GM12878 (cell line): ENCODE measurements around the gene KIRREL3. TPM values are rescaled to one million over a fixed set of nuclear protein-coding genes. Genes with fewer than 3 reads are reported as not detected.

Experiments used
- ATAC-seq: fragments of 200-7000 bp; cut with Tn5 transposase; 3 replicates; pipeline ENCODE4 v1.9.1; 2020; ENCODE audit warnings: mild to moderate bottlenecking, moderate library complexity
- BruUV-seq: library from RNA; stranded (reverse); fragments of 400-500 nt; replicated peaks from 2 replicates; lab custom pipeline; 2021; lab: Mats Ljungman, UMichigan
- CTCF ChIA-PET: fragments of 300-600 bp; sonication (Branson Sonifier 250); formaldehyde crosslinking; extraction: SDS; loops from one replicate; lab custom pipeline; 2021; ENCODE audit warnings: inconsistent platforms; lab: Yijun Ruan, JAX
- POLR2A ChIA-PET: fragments of 350-600 bp; formaldehyde crosslinking; extraction: SDS; loops from one replicate; lab custom pipeline; 2021; ENCODE audit warnings: inconsistent platforms; lab: Charles Lee
- RAD21 ChIA-PET: fragments of 300-600 bp; sonication (Branson Sonifier 250); formaldehyde crosslinking; loops from one replicate; lab custom pipeline; 2023; ENCODE audit warnings: antibody characterized with exemption; ENCODE audit not compliant: unreplicated experiment; lab: Charles Lee
- SMC1A ChIA-PET: fragments of 300-600 bp; sonication (Branson Sonifier 250); formaldehyde crosslinking; loops from one replicate; lab custom pipeline; 2023; ENCODE audit not compliant: unreplicated experiment, uncharacterized antibody; lab: Charles Lee
- DNase-seq: peaks from one replicate; pipeline ENCODE4 v3.0.0-alpha.2; 2011; ENCODE audit warnings: low read depth, low spot score
- FAIRE-seq: peaks from 3 replicates; lab custom pipeline; 2011; peaks lifted over from hg19 to GRCh38; lab: Jason Lieb, UNC
- H2AFZ ChIP-seq: 2 replicates; pipeline ENCODE4 v1.6.0; 2011; ENCODE audit warnings: low read depth, low read length, control low read depth; ENCODE audit not compliant: control insufficient read depth
- H3K27ac ChIP-seq: 2 replicates; pipeline ENCODE4 v1.5.1; 2011; ENCODE audit warnings: control low read depth; ENCODE audit not compliant: control insufficient read depth, insufficient read depth
- H3K27me3 ChIP-seq, 2 experiments: replicated peaks in 1 of 2; 2 replicates each; pipeline versions ENCODE4 v1.6.0 to v1.6.1; 2011; ENCODE audit warnings: low read length in 1 of 2; ENCODE audit not compliant: control insufficient read depth in 2 of 2, insufficient read depth in 2 of 2
- H3K36me3 ChIP-seq, 2 experiments: 2 replicates each; pipeline ENCODE4 v1.5.1; 2011; ENCODE audit warnings: low read length in 1 of 2; ENCODE audit not compliant: control insufficient read depth in 2 of 2, insufficient read depth in 2 of 2
- H3K4me1 ChIP-seq: 2 replicates; pipeline ENCODE4 v1.6.1; 2011; ENCODE audit warnings: mild to moderate bottlenecking, low read length, moderate library complexity, mixed read lengths; ENCODE audit not compliant: control insufficient read depth, insufficient read depth
- H3K4me2 ChIP-seq: 2 replicates; pipeline ENCODE4 v1.6.0; 2011; ENCODE audit warnings: control low read depth; ENCODE audit not compliant: control insufficient read depth, insufficient read depth
- H3K4me3 ChIP-seq: fragments of 200-600 bp; sonication (generic); 2 replicates; pipeline ENCODE4 v1.5.1; 2016
- H3K79me2 ChIP-seq: 2 replicates; pipeline ENCODE4 v1.6.0; 2011; ENCODE audit warnings: low read length; ENCODE audit not compliant: control insufficient read depth, insufficient read depth
- H3K9ac ChIP-seq: 2 replicates; pipeline ENCODE4 v1.8.0; 2011; ENCODE audit warnings: low read length, control low read depth, mixed read lengths; ENCODE audit not compliant: control insufficient read depth, insufficient read depth
- H3K9me3 ChIP-seq: replicated peaks from 3 replicates; pipeline ENCODE4 v1.5.1; 2011; ENCODE audit warnings: mild to moderate bottlenecking, low read length; ENCODE audit not compliant: control insufficient read depth, insufficient read depth
- H4K20me1 ChIP-seq: 2 replicates; pipeline ENCODE4 v1.6.0; 2011; ENCODE audit not compliant: control insufficient read depth, insufficient read depth
- ASH2L ChIP-seq: fragments of 300-600, 200-600 bp; sonication (generic); IDR thresholded peaks from 2 replicates; pipeline ENCODE4 v1.6.1; 2017; ENCODE audit warnings: low read depth, mild to moderate bottlenecking, borderline replicate concordance
- ATF2 ChIP-seq: IDR thresholded peaks from 2 replicates; pipeline ENCODE4 v1.6.1; 2012; ENCODE audit warnings: low read length, inconsistent platforms
- CHD1 ChIP-seq: IDR thresholded peaks from 2 replicates; pipeline ENCODE4 v1.6.1; 2012; ENCODE audit warnings: low read depth, low read length, improper control_type of control experiment
- EED ChIP-seq: sonication (generic); IDR thresholded peaks from 2 replicates; pipeline ENCODE4 v1.6.1; 2016; ENCODE audit warnings: antibody characterized with exemption, low read depth
- IKZF2 ChIP-seq, 2 experiments: fragments of 450-650 bp; IDR thresholded peaks; 2 replicates each; pipeline ENCODE4 v1.6.1; 2017; ENCODE audit warnings: mild to moderate bottlenecking in 2 of 2, moderate library complexity in 2 of 2
- KAT2A ChIP-seq: conservative IDR thresholded peaks from 2 replicates; pipeline ENCODE4 v1.6.1; 2011; ENCODE audit warnings: low read depth, low read length; ENCODE audit not compliant: control insufficient read depth
- MEF2A ChIP-seq: IDR thresholded peaks from 2 replicates; pipeline ENCODE4 v1.6.1; 2011; ENCODE audit warnings: low read depth, mild to moderate bottlenecking, low read length, moderate library complexity; ENCODE audit not compliant: insufficient read depth
- NFYB ChIP-seq: IDR thresholded peaks from 2 replicates; pipeline ENCODE4 v1.6.1; 2011; ENCODE audit warnings: low read depth, mild to moderate bottlenecking, low read length, improper control_type of control experiment, moderate library complexity; ENCODE audit not compliant: insufficient read depth
- RELA ChIP-seq: fragments of 450-650 bp; IDR thresholded peaks from 2 replicates; pipeline ENCODE4 v1.8.0; 2014; ENCODE audit warnings: borderline replicate concordance; ENCODE audit not compliant: partially characterized antibody
- SMAD1 ChIP-seq: fragments of 450-650 bp; IDR thresholded peaks from 2 replicates; pipeline ENCODE4 v1.6.1; 2018; ENCODE audit warnings: mild to moderate bottlenecking, low read depth; ENCODE audit not compliant: partially characterized antibody
- SRF ChIP-seq, 2 experiments: IDR thresholded peaks; 2 replicates each; pipeline ENCODE4 v1.6.1; 2011; ENCODE audit warnings: low read depth in 2 of 2, low read length in 2 of 2, mild to moderate bottlenecking in 1 of 2, moderate library complexity in 1 of 2
- TCF3 ChIP-seq: IDR thresholded peaks from 2 replicates; pipeline ENCODE4 v1.6.1; 2012; ENCODE audit warnings: low read depth, mild to moderate bottlenecking, low read length, borderline replicate concordance; ENCODE audit not compliant: insufficient read depth
- ZBTB33 ChIP-seq: fragments of 450-650 bp; IDR thresholded peaks from 2 replicates; pipeline ENCODE4 v1.6.1; 2017; ENCODE audit warnings: mild to moderate bottlenecking
- ZZZ3 ChIP-seq: IDR thresholded peaks from 2 replicates; pipeline ENCODE4 v1.6.1; 2011; ENCODE audit warnings: low read depth; ENCODE audit not compliant: control insufficient read depth, insufficient read length
- in situ Hi-C: fragments of 300-500 bp; cut with MboI; formaldehyde crosslinking; loops from 9 replicates; pipeline ENCODE4 v1.14.3; 2018; ENCODE audit warnings: mixed read lengths
- intact Hi-C: fragments of 100-400 bp; cut with micrococcal nuclease; formaldehyde crosslinking; loops from one replicate; pipeline ENCODE4 v1.14.2; 2022; ENCODE audit not compliant: unreplicated experiment
- polyA plus RNA-seq, 11 experiments: library from polyadenylated mRNA; depleted of rRNA in 4 of 11; unstranded in 6 of 11; stranded (reverse) in 5 of 11; fragments of >200 nt; fragmentation: Nextera tagmentation in 4 of 11; fragmentation: Illumina TruSeq in 1 of 11; extraction: Ambion mirVana in 4 of 11; extraction: Trizol in 1 of 11; gene quantifications; 1 replicate in 1 of 11; 2 replicates in 10 of 11; pipeline versions ENCODE4 v1.2.1 to v1.2.3, GENCODE V29; 2011 to 2016; ENCODE audit warnings: inconsistent platforms in 2 of 11, missing spikeins in 2 of 11, low read depth in 1 of 11
- total RNA-seq, 4 experiments: library from RNA; depleted of rRNA in 3 of 4; stranded (reverse); fragments of >200 nt in 3 of 4; fragmentation: Illumina TruSeq in 1 of 4; extraction: Trizol in 1 of 4; gene quantifications; 2 replicates each; pipeline versions ENCODE4 v1.2.1 to v1.2.3, GENCODE V29; 2013 to 2021

KIRREL3 gene
- total and polyA plus RNA-seq, 10 of the 15 experiments (the other 5 are each of a cell fraction or from before 2014, with no cell fraction given) = under 0.01 TPM; not detected in 9

- TF ChIP-seq ATF2 (no peak), NFYB (no peak), IKZF2 (IDR thresholded peaks at IDR 0.05) (no peak), SRF (IDR thresholded peaks at IDR 0.05; ENCODE audit: low read depth in 2 of 2, low read length in 2 of 2) (no peak)
- TF ChIP-seq, all 136 proteins: peak for 0
These were observed 35.3 kb upstream of the KIRREL3 start (continued) for GRCh38 chr11:127035824-127036223.

- ATAC-seq = no peak
- no peak overlapping the region for H3K4me2 ChIP-seq
- H3K4me3 ChIP-seq = no peak overlapping the region
- SMC1A ChIA-PET = no interaction called here
- intact Hi-C loops = no loop called here
- no peak overlapping the region for H3K9ac ChIP-seq
- H3K27me3 ChIP-seq = no peaks in the 10 kb centered on the region; a peak in 2 of 4 replicates
- CTCF ChIA-PET = no interaction called here
- in situ Hi-C loops = no loop called here
- no peaks in the 10 kb centered on the region for H3K79me2 ChIP-seq
- RAD21 ChIA-PET = no interaction called here
- TF ChIP-seq RELA (no peak), CHD1 (no peak), EED (no peak), MEF2A (no peak), KAT2A (no peak), TCF3 (no peak), ZZZ3 (no peak), SMAD1 (no peak), SRF (IDR thresholded peaks at IDR 0.05; ENCODE audit: low read depth in 2 of 2, low read length in 2 of 2) (no peak), ASH2L (no peak), ZBTB33 (no peak)
- no peaks in the 10 kb centered on the region for H3K4me1 ChIP-seq
- no peaks in the 10 kb centered on the region for H4K20me1 ChIP-seq
- no peak for DNase-seq
- H3K9me3 ChIP-seq = no peaks in the 10 kb centered on the region
- no peak overlapping the region for H2AFZ ChIP-seq
- no TSS peak for BruUV-seq
- H3K27ac ChIP-seq = no peak overlapping the region
- POLR2A ChIA-PET = no interaction called here
- FAIRE-seq = no peak
- no peaks in the 10 kb centered on the region for H3K36me3 ChIP-seq
These were observed 34.4 kb upstream of the KIRREL3 start for GRCh38 chr11:127034973-127035372.
